H9 (cell line): ENCODE results near the gene KANSL1. TPM values are rescaled to one million over a fixed set of nuclear protein-coding genes. Genes with fewer than 3 reads are reported as not detected.
A peak's percentile ranks its signal among the peaks of the same experiment; 100 is the strongest.

ENCODE experiments used
- DNase-seq: peaks from one replicate; pipeline ENCODE4 v3.0.0-alpha.2; 2017
- H2AFZ ChIP-seq: one replicate; pipeline ENCODE4 v1.6.1; 2013; ENCODE audit warnings: mild to moderate bottlenecking, low read length, control low read depth, moderate library complexity
- H2AK5ac ChIP-seq: 2 replicates; pipeline ENCODE4 v1.6.1; 2013; ENCODE audit warnings: low read length, control low read depth, mixed read lengths; ENCODE audit not compliant: insufficient read length
- H2BK120ac ChIP-seq: one replicate; pipeline ENCODE4 v1.6.1; 2013; ENCODE audit warnings: low read depth, mild to moderate bottlenecking, low read length, control low read depth, inconsistent platforms; ENCODE audit not compliant: poor library complexity, severe bottlenecking
- H2BK12ac ChIP-seq: 2 replicates; pipeline ENCODE4 v1.6.1; 2013; ENCODE audit warnings: low read length, control low read depth, mixed read lengths, low read depth; ENCODE audit not compliant: insufficient read length
- H2BK15ac ChIP-seq: 2 replicates; pipeline ENCODE4 v1.6.1; 2013; ENCODE audit warnings: low read depth, low read length, control low read depth
- H2BK20ac ChIP-seq: one replicate; pipeline ENCODE4 v1.6.1; 2013; ENCODE audit warnings: low read depth, mild to moderate bottlenecking, low read length, control low read depth, inconsistent platforms; ENCODE audit not compliant: poor library complexity, severe bottlenecking
- H2BK5ac ChIP-seq: 2 replicates; pipeline ENCODE4 v1.6.1; 2013; ENCODE audit warnings: low read length, control low read depth, mixed read lengths; ENCODE audit not compliant: insufficient read length
- H3K14ac ChIP-seq: 2 replicates; pipeline ENCODE4 v1.6.1; 2013; ENCODE audit warnings: low read length, control low read depth; ENCODE audit not compliant: insufficient read depth
- H3K18ac ChIP-seq: 2 replicates; pipeline ENCODE4 v1.6.1; 2013; ENCODE audit warnings: low read depth, mild to moderate bottlenecking, mixed read lengths, low read length, control low read depth; ENCODE audit not compliant: insufficient read length
- H3K23ac ChIP-seq: 2 replicates; pipeline ENCODE4 v1.6.1; 2013; ENCODE audit warnings: low read length, control low read depth, mixed read lengths, low read depth; ENCODE audit not compliant: insufficient read length
- H3K23me2 ChIP-seq: 2 replicates; pipeline ENCODE4 v1.6.1; 2013; ENCODE audit warnings: low read depth, mild to moderate bottlenecking, mixed read lengths, low read length, control low read depth; ENCODE audit not compliant: insufficient read length, poor library complexity, severe bottlenecking
- H3K27ac ChIP-seq: 2 replicates; pipeline ENCODE4 v1.5.1; 2013; ENCODE audit warnings: low read length, control low read depth, mixed read lengths, low read depth; ENCODE audit not compliant: insufficient read length
- H3K27me3 ChIP-seq: 2 replicates; pipeline ENCODE4 v1.6.1; 2013; ENCODE audit warnings: low read length, control low read depth, inconsistent platforms; ENCODE audit not compliant: insufficient read depth
- H3K4ac ChIP-seq: 2 replicates; pipeline ENCODE4 v1.6.1; 2013; ENCODE audit warnings: low read depth, mild to moderate bottlenecking, control low read depth, inconsistent platforms, low read length, moderate library complexity
- H3K4me1 ChIP-seq: 2 replicates; pipeline ENCODE4 v1.6.1; 2013; ENCODE audit warnings: low read length, control low read depth, inconsistent platforms; ENCODE audit not compliant: insufficient read depth
- H3K4me2 ChIP-seq: 2 replicates; pipeline ENCODE4 v1.6.1; 2013; ENCODE audit warnings: low read length, control low read depth, mixed read lengths; ENCODE audit not compliant: insufficient read length, insufficient read depth
- H3K56ac ChIP-seq: 2 replicates; pipeline ENCODE4 v1.6.1; 2013; ENCODE audit warnings: low read depth, mild to moderate bottlenecking, mixed read lengths, low read length, control low read depth; ENCODE audit not compliant: insufficient read length
- H3K79me1 ChIP-seq: 2 replicates; pipeline ENCODE4 v1.6.1; 2013; ENCODE audit warnings: low read depth, mild to moderate bottlenecking, moderate library complexity, low read length, control low read depth, inconsistent platforms; ENCODE audit not compliant: insufficient read depth, poor library complexity, severe bottlenecking
- H3K79me2 ChIP-seq: 2 replicates; pipeline ENCODE4 v1.6.1; 2013; ENCODE audit warnings: low read length, control low read depth, inconsistent platforms; ENCODE audit not compliant: insufficient read depth
- H3K9ac ChIP-seq: 2 replicates; pipeline ENCODE4 v1.6.1; 2013; ENCODE audit warnings: low read length, control low read depth, mixed read lengths; ENCODE audit not compliant: insufficient read length; ENCODE audit errors: extremely low read depth
- H3K9me3 ChIP-seq: one replicate; pipeline ENCODE4 v1.6.1; 2013; ENCODE audit warnings: low read depth, low read length, inconsistent platforms; ENCODE audit not compliant: control insufficient read depth
- H3T11ph ChIP-seq: one replicate; pipeline ENCODE4 v1.6.1; 2013; ENCODE audit warnings: mild to moderate bottlenecking, low read length, control low read depth, inconsistent platforms
- H4K20me1 ChIP-seq: one replicate; pipeline ENCODE4 v1.6.1; 2013; ENCODE audit not compliant: control insufficient read depth, insufficient read length, insufficient read depth
- H4K5ac ChIP-seq: 2 replicates; pipeline ENCODE4 v1.6.1; 2013; ENCODE audit warnings: low read depth, mild to moderate bottlenecking, mixed read lengths, low read length, control low read depth; ENCODE audit not compliant: insufficient read length
- H4K8ac ChIP-seq: replicated peaks from 2 replicates; pipeline ENCODE4 v1.6.1; 2013; ENCODE audit warnings: low read length, control low read depth, mixed read lengths, low read depth; ENCODE audit not compliant: insufficient read length
- H4K91ac ChIP-seq: 2 replicates; pipeline ENCODE4 v1.6.1; 2013; ENCODE audit warnings: low read depth, mild to moderate bottlenecking, moderate library complexity, mixed read lengths, low read length, control low read depth; ENCODE audit not compliant: insufficient read length
- H3K27ac Mint-ChIP-seq, 3 experiments: 2 replicates in 2 of 3; 3 replicates in 1 of 3; pipeline ENCODE4 v1.8.0; 2020 to 2021; ENCODE audit warnings: mixed read lengths in 3 of 3, mild to moderate bottlenecking in 1 of 3, moderate library complexity in 1 of 3
- H3K27me3 Mint-ChIP-seq: 2 replicates; pipeline ENCODE4 v1.8.0; 2021; ENCODE audit warnings: low read depth, mild to moderate bottlenecking, moderate library complexity, mixed read lengths
- H3K36me3 Mint-ChIP-seq, 3 experiments: 2 replicates in 2 of 3; 3 replicates in 1 of 3; pipeline ENCODE4 v1.8.0; 2020 to 2021; ENCODE audit warnings: low read depth in 3 of 3, mixed read lengths in 3 of 3; ENCODE audit not compliant: insufficient read depth in 1 of 3
- H3K4me1 Mint-ChIP-seq, 2 experiments: 2 replicates each; pipeline ENCODE4 v1.8.0; 2020; ENCODE audit warnings: mixed read lengths in 2 of 2
- H3K4me3 Mint-ChIP-seq, 2 experiments: 2 replicates in 1 of 2; 3 replicates in 1 of 2; pipeline ENCODE4 v1.8.0; 2020 to 2021; ENCODE audit warnings: mild to moderate bottlenecking in 2 of 2, mixed read lengths in 2 of 2, moderate library complexity in 1 of 2
- H3K9me3 Mint-ChIP-seq, 2 experiments: 2 replicates in 1 of 2; 3 replicates in 1 of 2; pipeline ENCODE4 v1.8.0; 2020; ENCODE audit warnings: mild to moderate bottlenecking in 2 of 2, mixed read lengths in 2 of 2, moderate library complexity in 1 of 2
- WGBS: extraction: QIAGEN DNeasy Blood & Tissue Kit; methylation state at CpG from one replicate; pipeline ENCODE4 v1.1.7; 2013; ENCODE audit warnings: missing lambda C conversion rate, low lambda C conversion rate, mixed read lengths; ENCODE audit not compliant: insufficient read length; ENCODE audit errors: extremely low coverage; 5-methylcytosine and 5-hydroxymethylcytosine counted together
- total RNA-seq: library from RNA; stranded (reverse); gene quantifications from 2 replicates; pipeline ENCODE4 v1.2.1, GENCODE V29; 2021
- TF ChIP-seq, protein P1 (sequence below): fragments of 200-600 bp; sonication (generic); conservative IDR thresholded peaks from 3 replicates; pipeline ENCODE4 v1.8.0; 2021; ENCODE audit warnings: antibody characterized with exemption, mild to moderate bottlenecking

Gene KANSL1
- total RNA-seq, 1 experiment from 2014 or later: 114 TPM

DNA sequence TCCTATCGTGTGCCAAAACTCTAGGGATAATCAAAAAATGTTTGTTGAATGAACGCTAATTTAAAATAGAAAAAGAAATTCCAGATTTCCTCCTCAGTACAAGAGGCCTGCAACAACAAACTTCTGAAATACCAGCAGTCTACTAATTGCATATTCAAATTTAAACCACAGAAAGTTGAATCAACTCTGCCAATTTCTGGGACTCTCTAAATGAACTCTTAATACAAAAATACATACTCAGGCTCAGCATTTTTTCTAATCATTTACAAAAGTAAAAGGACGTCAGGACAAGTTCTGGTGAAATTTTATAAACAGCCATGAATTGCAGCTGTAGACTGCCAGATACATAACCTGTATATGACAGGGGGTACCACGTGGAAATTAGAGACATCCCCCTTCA lies 49.0 kb downstream of the KANSL1 start:
- Mint-ChIP-seq H3K4me1 (peaks cover 53 to 60% of the 10 kb centered on the region in 2 experiments), H3K9me3 (no peaks in the 10 kb centered on the region), H3K27ac (peak overlapping the region in 1 of 3 experiments; percentile 69; a peak in 3 of 7 replicates), H3K4me3 (no peak overlapping the region), H3K27me3 (no peaks in the 10 kb centered on the region), H3K36me3 (peaks cover 0 to 8% (median 3%) of the 10 kb centered on the region in 3 experiments; a peak in 3 of 7 replicates)
- Histone ChIP-seq H4K8ac (no peak overlapping the region), H3T11ph (no peak overlapping the region), H4K5ac (no peak overlapping the region), H3K27me3 (no peaks in the 10 kb centered on the region), H3K23ac (no peak overlapping the region), H3K56ac (no peak overlapping the region), H3K79me1 (peaks cover 10% of the 10 kb centered on the region), H4K91ac (no peak overlapping the region), H2BK12ac (no peak overlapping the region), H3K23me2 (no peaks in the 10 kb centered on the region), H3K9ac (no peak overlapping the region), H2AFZ (no peak overlapping the region), H2BK15ac (no peak overlapping the region), H2BK5ac (no peak overlapping the region), H3K9me3 (no peaks in the 10 kb centered on the region), H2AK5ac (no peak overlapping the region), H2BK120ac (no peak overlapping the region), H3K79me2 (peaks cover 53% of the 10 kb centered on the region; the same call in 1 of the 2 replicates), H3K27ac (no peak overlapping the region), H3K4me1 (peaks cover 2% of the 10 kb centered on the region; the same call in 1 of the 2 replicates), H3K14ac (no peak overlapping the region), H3K18ac (no peak overlapping the region), H3K4ac (no peak overlapping the region), H2BK20ac (no peak overlapping the region), H4K20me1 (no peaks in the 10 kb centered on the region), H3K4me2 (no peak overlapping the region)
- no peak for DNase-seq
- TF ChIP-seq, protein P1, sequence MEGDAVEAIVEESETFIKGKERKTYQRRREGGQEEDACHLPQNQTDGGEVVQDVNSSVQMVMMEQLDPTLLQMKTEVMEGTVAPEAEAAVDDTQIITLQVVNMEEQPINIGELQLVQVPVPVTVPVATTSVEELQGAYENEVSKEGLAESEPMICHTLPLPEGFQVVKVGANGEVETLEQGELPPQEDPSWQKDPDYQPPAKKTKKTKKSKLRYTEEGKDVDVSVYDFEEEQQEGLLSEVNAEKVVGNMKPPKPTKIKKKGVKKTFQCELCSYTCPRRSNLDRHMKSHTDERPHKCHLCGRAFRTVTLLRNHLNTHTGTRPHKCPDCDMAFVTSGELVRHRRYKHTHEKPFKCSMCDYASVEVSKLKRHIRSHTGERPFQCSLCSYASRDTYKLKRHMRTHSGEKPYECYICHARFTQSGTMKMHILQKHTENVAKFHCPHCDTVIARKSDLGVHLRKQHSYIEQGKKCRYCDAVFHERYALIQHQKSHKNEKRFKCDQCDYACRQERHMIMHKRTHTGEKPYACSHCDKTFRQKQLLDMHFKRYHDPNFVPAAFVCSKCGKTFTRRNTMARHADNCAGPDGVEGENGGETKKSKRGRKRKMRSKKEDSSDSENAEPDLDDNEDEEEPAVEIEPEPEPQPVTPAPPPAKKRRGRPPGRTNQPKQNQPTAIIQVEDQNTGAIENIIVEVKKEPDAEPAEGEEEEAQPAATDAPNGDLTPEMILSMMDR: no peak
- WGBS: no CpG with 5 or more reads among the region's 4 CpGs
